Activated B cell treated with CpG ODN at 0.5 μM for 24 hours (primary cell): ENCODE measurements around the gene PGAP2. TPM values are rescaled to one million over a fixed set of nuclear protein-coding genes. Genes with fewer than 3 reads are reported as not detected.
A peak's percentile ranks its signal among the peaks of the same experiment; 100 is the strongest.
"Not testable (repeated sequence)": the region's sequence is repeated elsewhere in the genome, so short reads cannot be mapped to it uniquely, and the experiment has no call there.

ENCODE experiments used
- ATAC-seq: fragments of 200-7000 bp; cut with Tn5 transposase; one replicate; pipeline ENCODE4 v1.10.0; 2021; ENCODE audit warnings: low read depth, mild to moderate bottlenecking, moderate library complexity
- CTCF ChIA-PET: fragments of 350-600 bp; sonication (Branson Sonifier 250); formaldehyde crosslinking; loops from one replicate; lab custom pipeline; 2021; ENCODE audit warnings: antibody characterized with exemption; lab: Charles Lee
- POLR2A ChIA-PET: fragments of 350-600 bp; sonication (Branson Sonifier 250); formaldehyde crosslinking; loops from one replicate; lab custom pipeline; 2021; ENCODE audit warnings: antibody characterized with exemption; lab: Charles Lee
- DNase-seq: peaks from one replicate; pipeline ENCODE4 v3.0.0; 2022
- H3K27ac Mint-ChIP-seq: one replicate; pipeline ENCODE4 v1.8.0; 2020; ENCODE audit warnings: mixed read lengths
- H3K27me3 Mint-ChIP-seq: one replicate; pipeline ENCODE4 v1.8.0; 2021; ENCODE audit warnings: mixed read lengths
- H3K36me3 Mint-ChIP-seq: one replicate; pipeline ENCODE4 v1.8.0; 2021; ENCODE audit warnings: low read depth, mixed read lengths
- H3K4me1 Mint-ChIP-seq: one replicate; pipeline ENCODE4 v1.8.0; 2021; ENCODE audit warnings: mixed read lengths
- H3K4me3 Mint-ChIP-seq: one replicate; pipeline ENCODE4 v1.8.0; 2020; ENCODE audit warnings: mild to moderate bottlenecking, mixed read lengths
- H3K9me3 Mint-ChIP-seq: one replicate; pipeline ENCODE4 v1.8.0; 2020; ENCODE audit warnings: mixed read lengths
- CTCF ChIP-seq: fragments of 200-600 bp; IDR thresholded peaks from one replicate; pipeline ENCODE4 v1.8.0; 2022; ENCODE audit warnings: antibody characterized with exemption, mild to moderate bottlenecking
- intact Hi-C: fragments of 100-400 bp; cut with micrococcal nuclease; formaldehyde crosslinking; loops from one replicate; pipeline ENCODE4 v1.15.1; 2024
- total RNA-seq: library from RNA; stranded (reverse); gene quantifications from 2 replicates; pipeline ENCODE4 v1.2.3, GENCODE V29; 2022

Gene PGAP2
- total RNA-seq, 1 donor from 2014 or later: 25.0 TPM

- Mint-ChIP-seq H3K27ac (peak overlapping the region; percentile 89), H3K4me1 (peaks cover 81% of the 10 kb centered on the region), H3K4me3 (peak overlapping the region; percentile 96), H3K36me3 (peaks cover 4% of the 10 kb centered on the region), H3K27me3 (no peaks in the 10 kb centered on the region), H3K9me3 (no peaks in the 10 kb centered on the region)
- ATAC-seq (no peak), DNase-seq (no peak)
- intact Hi-C loops: loop anchor here (1.0 kb wide), 1 partner anchor 7 kb away; no protein-coding TSS in a partner anchor
- POLR2A ChIA-PET: interaction anchor here (0.8 to 8.0 kb wide), 11 partner anchors 11 to 215 kb away, joined by 3 to 352 read pairs (median 43); partner anchors contain the start of gene RHOG
- CTCF ChIA-PET: interaction anchor here (0.6 to 14.0 kb wide), 7 partner anchors 8 to 215 kb away, joined by 3 to 526 read pairs (median 19); partner anchors contain the start of gene RHOG
- TF ChIP-seq CTCF: no peak
Observed at GRCh38 chr11:3856856-3857553, 48.6 kb downstream of the PGAP2 start.

- ChIA-PET CTCF (interaction anchor here (1.5 to 2.3 kb wide), 2 partner anchors 8 to 215 kb away, joined by 6 to 7 read pairs; no protein-coding TSS in a partner anchor), POLR2A (interaction anchor here (0.7 to 0.8 kb wide), 2 partner anchors 16 to 166 kb away, joined by 3 to 4 read pairs; no protein-coding TSS in a partner anchor)
- Mint-ChIP-seq H3K36me3 (peaks cover 4% of the 10 kb centered on the region), H3K27me3 (no peaks in the 10 kb centered on the region), H3K4me3 (peak overlapping the region; percentile 96), H3K4me1 (peaks cover 87% of the 10 kb centered on the region), H3K27ac (peak overlapping the region; percentile 46), H3K9me3 (no peaks in the 10 kb centered on the region)
- DNase-seq (no peak), ATAC-seq (no peak)
- intact Hi-C loops: no loop called here
- no peak for TF ChIP-seq CTCF
Observed at GRCh38 chr11:3857628-3858027, 49.3 kb downstream of the PGAP2 start.

- H3K4me3 Mint-ChIP-seq: peak overlapping the region; percentile 44
- H3K36me3 Mint-ChIP-seq: peaks cover 4% of the 10 kb centered on the region
- H3K27ac Mint-ChIP-seq: no peak overlapping the region
- no peaks in the 10 kb centered on the region for H3K9me3 Mint-ChIP-seq
- no peak for TF ChIP-seq CTCF
- ATAC-seq (no peak), DNase-seq (no peak)
- no peaks in the 10 kb centered on the region for H3K27me3 Mint-ChIP-seq
- POLR2A ChIA-PET: interaction anchor here (0.6 to 1.5 kb wide), 4 partner anchors 12 to 206 kb away, joined by 3 to 12 read pairs (median 6); no protein-coding TSS in a partner anchor
- intact Hi-C loops: loop anchor here (1.0 kb wide), 1 partner anchor 8 kb away; no protein-coding TSS in a partner anchor
- CTCF ChIA-PET: interaction anchor here (0.8 to 1.5 kb wide), 3 partner anchors 10 to 210 kb away, joined by 3 to 4 read pairs (median 3); no protein-coding TSS in a partner anchor
- H3K4me1 Mint-ChIP-seq: peaks cover 82% of the 10 kb centered on the region
Observed at GRCh38 chr11:3859373-3859881, 51.1 kb downstream of the PGAP2 start.

DNA sequence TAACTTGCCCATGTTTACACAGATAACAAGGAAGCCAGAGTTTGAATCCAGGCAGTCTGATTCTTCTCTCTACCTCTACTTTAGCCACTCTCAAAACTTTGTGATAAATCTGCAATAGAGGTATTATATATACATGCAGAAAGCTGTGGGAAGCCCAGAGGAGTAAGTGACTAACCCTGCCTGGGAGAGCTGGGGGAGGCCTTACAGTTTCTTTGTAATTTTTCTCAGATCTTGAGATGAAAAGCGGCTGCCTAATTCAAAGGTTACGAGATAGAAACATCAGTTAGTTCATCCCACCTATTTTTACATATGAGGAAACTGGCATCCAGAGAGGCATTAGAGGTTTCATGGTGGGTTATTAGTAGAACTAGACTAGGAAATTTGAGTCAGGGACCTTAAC is 52.0 kb downstream of the PGAP2 start:
- Mint-ChIP-seq H3K36me3 (peaks cover 2% of the 10 kb centered on the region), H3K9me3 (no peaks in the 10 kb centered on the region), H3K27me3 (no peaks in the 10 kb centered on the region), H3K4me1 (peaks cover 87% of the 10 kb centered on the region), H3K27ac (peak overlapping the region; percentile 51), H3K4me3 (no peak overlapping the region)
- POLR2A ChIA-PET: interaction anchor here (0.6 to 1.5 kb wide), 4 partner anchors 11 to 30 kb away, joined by 3 to 12 read pairs (median 6); no protein-coding TSS in a partner anchor
- intact Hi-C loops: no loop called here
- no peak for TF ChIP-seq CTCF
- DNase-seq (no peak), ATAC-seq (no peak)
- CTCF ChIA-PET: interaction anchor here (0.6 kb wide), 1 partner anchor 11 kb away, joined by 3 read pairs; no protein-coding TSS in a partner anchor

DNA sequence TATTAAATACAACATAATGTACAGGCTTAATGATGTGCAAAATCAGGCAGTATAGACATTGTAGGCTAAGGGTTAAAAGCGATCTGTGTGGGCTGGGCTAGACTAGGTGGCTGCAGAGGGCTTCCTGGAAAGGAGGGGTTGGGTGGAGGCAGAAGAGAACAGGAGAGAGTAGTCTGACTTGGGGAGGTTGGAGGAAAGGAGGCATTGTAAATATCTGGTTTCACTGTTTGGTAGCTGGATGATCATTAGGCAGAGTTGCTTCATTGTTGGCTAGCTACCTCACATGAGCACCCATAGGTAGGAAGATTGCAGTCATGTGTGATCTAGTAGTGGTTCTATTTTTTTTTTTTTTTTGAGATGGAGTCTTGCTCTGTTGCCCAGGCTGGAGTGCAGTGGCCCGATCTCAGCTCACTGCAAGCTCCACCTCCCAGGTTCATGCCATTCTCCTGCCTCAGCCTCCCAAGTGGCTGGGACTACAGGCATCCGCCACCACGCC is 52.6 kb downstream of the PGAP2 start:
- intact Hi-C loops, H3K36me3 Mint-ChIP-seq, H3K27me3 Mint-ChIP-seq, H3K9me3 Mint-ChIP-seq, DNase-seq: not testable (repeated sequence)
- POLR2A ChIA-PET: interaction anchor here (0.6 to 1.3 kb wide), 3 partner anchors 17 to 30 kb away, joined by 3 to 8 read pairs (median 3); partner anchors contain the start of gene RHOG
- peak overlapping the region; percentile 51 for H3K27ac Mint-ChIP-seq
- ATAC-seq: peak; percentile 38
- CTCF ChIA-PET: interaction anchor here (0.6 kb wide), 1 partner anchor 10 kb away, joined by 3 read pairs; no protein-coding TSS in a partner anchor
- H3K4me3 Mint-ChIP-seq: peak overlapping the region; percentile 28
- H3K4me1 Mint-ChIP-seq: peaks cover 93% of the 10 kb centered on the region
